Transverse colon (tissue), 4 donors: ENCODE results near the gene RING1. TPM values are rescaled to one million over a fixed set of nuclear protein-coding genes. Genes with fewer than 3 reads are reported as not detected.

Experiments used
- DNase-seq: peaks from one replicate; pipeline ENCODE4 v3.0.0-alpha.2; 2019
- H3K27ac ChIP-seq, 4 donors: fragments of 200-600 bp; sonication (generic); 2 replicates each; pipeline ENCODE4 v1.5.1; 2016 to 2018; ENCODE audit warnings: inconsistent platforms in 4 of 4
- H3K27me3 ChIP-seq: fragments of 200-600 bp; sonication (generic); 2 replicates; pipeline ENCODE4 v1.5.1; 2017; ENCODE audit warnings: inconsistent platforms
- H3K36me3 ChIP-seq, 4 donors: fragments of 200-600 bp; sonication (generic); 2 replicates each; pipeline ENCODE4 v1.5.1; 2017 to 2019; ENCODE audit warnings: inconsistent platforms in 4 of 4
- H3K4me1 ChIP-seq, 4 donors: fragments of 200-600 bp; sonication (generic); 2 replicates each; pipeline ENCODE4 v1.5.1; 2017 to 2020; ENCODE audit warnings: inconsistent platforms in 4 of 4
- H3K4me3 ChIP-seq, 4 donors: fragments of 200-600 bp; sonication (generic); 1 replicate in 1 of 4; 2 replicates in 3 of 4; pipeline versions ENCODE4 v1.5.1 to v1.6.1; 2017 to 2019; ENCODE audit warnings: inconsistent platforms in 4 of 4
- H3K9me3 ChIP-seq, 2 donors: fragments of 200-600 bp; sonication (generic); 2 replicates each; pipeline ENCODE4 v1.5.1; 2017 to 2019; ENCODE audit warnings: inconsistent platforms in 2 of 2
- CTCF ChIP-seq, 5 experiments: fragments of 200-600 bp in 3 of 5; fragments of 450-650 bp in 2 of 5; sonication (generic) in 3 of 5; IDR thresholded peaks; 1 replicate in 2 of 5; 2 replicates in 3 of 5; pipeline ENCODE4 v1.5.1; 2016 to 2017; ENCODE audit warnings: antibody characterized with exemption in 5 of 5, inconsistent platforms in 3 of 5, mild to moderate bottlenecking in 2 of 5, moderate library complexity in 1 of 5
- EP300 ChIP-seq: sonication (generic); formaldehyde crosslinking; IDR thresholded peaks from one replicate; pipeline ENCODE4 v1.6.1; 2017; ENCODE audit warnings: antibody characterized with exemption, low read depth
- POLR2A ChIP-seq: fragments of 450-650 bp; IDR thresholded peaks from one replicate; pipeline ENCODE4 v1.6.1; 2016; ENCODE audit warnings: antibody characterized with exemption, mild to moderate bottlenecking, moderate library complexity
- POLR2AphosphoS5 ChIP-seq, 3 donors: sonication (generic); formaldehyde crosslinking; IDR thresholded peaks; one replicate each; pipeline ENCODE4 v1.6.1; 2016; ENCODE audit warnings: antibody characterized with exemption in 3 of 3
- WGBS, 2 donors: methylation state at CpG; one replicate each; pipeline ENCODE4 v1.1.5; 2018; ENCODE audit warnings: low coverage in 1 of 2; 5-methylcytosine and 5-hydroxymethylcytosine counted together
- in situ Hi-C, 4 donors: fragments of 200-750 bp; cut with MboI; loops; one replicate each; pipeline versions ENCODE4 v1.15.0 to v1.15.1; 2017; ENCODE audit warnings: low sequenced_read_pairs in 3 of 4, low pct_ligation_motif_present in 1 of 4, low pct_unique_long_range_greater_than_20kb in 1 of 4
- intact Hi-C: fragments of 100-400 bp; cut with DNase I; formaldehyde crosslinking; loops from one replicate; pipeline ENCODE4 v1.15.1; 2023; ENCODE audit warnings: low total_unique reads
- total RNA-seq, 4 donors: library from RNA; depleted of rRNA; stranded (reverse); fragments of >200 nt; gene quantifications; one replicate each; pipeline ENCODE4 v1.1.0, GENCODE V29; 2016

RING1 gene
- total RNA-seq, 4 donors from 2014 or later, result 10.8 to 29.9 (median 19.9) TPM

GRCh38 chr6:33185190-33185589, 23.1 kb upstream of the RING1 start:
- TF ChIP-seq POLR2A, result no peak
- no peak for TF ChIP-seq CTCF (IDR thresholded peaks at IDR 0.05)
- TF ChIP-seq EP300, result no peak
- TF ChIP-seq POLR2AphosphoS5 (IDR thresholded peaks at IDR 0.05), result no peak
- Histone ChIP-seq H3K27ac (no peak overlapping the region), H3K4me3 (no peak overlapping the region), H3K36me3 (no peaks in the 10 kb centered on the region), H3K9me3 (no peaks in the 10 kb centered on the region), H3K4me1 (peaks cover 0 to 3% (median 0%) of the 10 kb centered on the region in 4 donors), H3K27me3 (peaks cover 7% of the 10 kb centered on the region)
- in situ Hi-C loops (no loop called here), intact Hi-C loops (no loop called here)
- no peak for DNase-seq
- WGBS, 2 donors, result 89% methylated on average over 5 of the region's 9 CpGs; no CpG with 5 or more reads in 1 of the 2 donors

- Histone ChIP-seq H3K4me1 (peaks cover 0 to 3% (median 0%) of the 10 kb centered on the region in 4 donors), H3K27me3 (peaks cover 13% of the 10 kb centered on the region), H3K4me3 (no peak overlapping the region), H3K27ac (no peak overlapping the region), H3K36me3 (no peaks in the 10 kb centered on the region), H3K9me3 (no peaks in the 10 kb centered on the region)
- no peak for TF ChIP-seq POLR2AphosphoS5 (IDR thresholded peaks at IDR 0.05)
- no peak for TF ChIP-seq POLR2A
- no peak for TF ChIP-seq CTCF (IDR thresholded peaks at IDR 0.05)
- TF ChIP-seq EP300, result no peak
- 42 to 78% methylated on average over 3 to 4 of the region's 4 CpGs for WGBS, 2 donors
- DNase-seq, result no peak
- intact Hi-C loops (no loop called here), in situ Hi-C loops (no loop called here)
Measured at GRCh38 chr6:33185654-33186187, 22.6 kb upstream of the RING1 start.

- in situ Hi-C loops (no loop called here), intact Hi-C loops (no loop called here)
- H3K27me3 ChIP-seq, result peaks cover 34% of the 10 kb centered on the region
- no peaks in the 10 kb centered on the region for H3K9me3 ChIP-seq
- TF ChIP-seq EP300 (no peak), CTCF (IDR thresholded peaks at IDR 0.05) (no peak), POLR2AphosphoS5 (IDR thresholded peaks at IDR 0.05) (no peak), POLR2A (no peak)
- H3K4me3 ChIP-seq, result no peak overlapping the region
- H3K27ac ChIP-seq, result no peak overlapping the region
- DNase-seq, result no peak
- 71% methylated on average over 1 of the region's 1 CpG for WGBS, 2 donors
- H3K4me1 ChIP-seq, result peaks cover 7 to 14% (median 10%) of the 10 kb centered on the region in 4 donors
- H3K36me3 ChIP-seq, result no peaks in the 10 kb centered on the region
Measured at GRCh38 chr6:33187809-33188208, 20.5 kb upstream of the RING1 start.

GRCh38 chr6:33189164-33189563, 19.1 kb upstream of the RING1 start:
- peaks cover 9 to 20% (median 12%) of the 10 kb centered on the region in 4 donors for H3K4me1 ChIP-seq
- no peak overlapping the region for H3K27ac ChIP-seq
- in situ Hi-C loops (no loop called here), intact Hi-C loops (no loop called here)
- peaks cover 37% of the 10 kb centered on the region for H3K27me3 ChIP-seq
- peaks cover 0 to under 1% (median 0%) of the 10 kb centered on the region in 4 donors for H3K36me3 ChIP-seq
- TF ChIP-seq CTCF (IDR thresholded peaks at IDR 0.05) (no peak), EP300 (no peak), POLR2AphosphoS5 (IDR thresholded peaks at IDR 0.05) (no peak), POLR2A (no peak)
- WGBS, 2 donors, result 80 to 86% methylated on average over 1 to 8 of the region's 8 CpGs
- no peaks in the 10 kb centered on the region for H3K9me3 ChIP-seq
- no peak for DNase-seq
- no peak overlapping the region for H3K4me3 ChIP-seq
